H7 (cell line): Measurements from ENCODE around the gene PHYKPL. TPM values are rescaled to one million over a fixed set of nuclear protein-coding genes. Genes with fewer than 3 reads are reported as not detected.

ENCODE experiments used
- DNase-seq: peaks from one replicate; pipeline ENCODE4 v3.0.0; 2012
- H3K27me3 ChIP-seq: 2 replicates; pipeline ENCODE4 v1.6.0; 2011; ENCODE audit warnings: mild to moderate bottlenecking, low read length; ENCODE audit not compliant: control insufficient read depth, insufficient read depth
- H3K36me3 ChIP-seq: replicated peaks from 2 replicates; pipeline ENCODE4 v1.5.1; 2011; ENCODE audit warnings: low read length; ENCODE audit not compliant: control insufficient read depth, insufficient read depth
- H3K4me3 ChIP-seq: 2 replicates; pipeline ENCODE4 v1.5.1; 2011; ENCODE audit warnings: low read depth, mild to moderate bottlenecking, control low read depth, low read length, moderate library complexity; ENCODE audit not compliant: insufficient read depth
- total RNA-seq: library from RNA; depleted of rRNA; stranded (reverse); fragments of >200 nt; shearing (Covaris generic); gene quantifications from 2 replicates; pipeline ENCODE4 v1.2.3, GENCODE V29; 2014

PHYKPL gene
- total RNA-seq, 1 experiment from 2014 or later: 11.3 TPM

DNA sequence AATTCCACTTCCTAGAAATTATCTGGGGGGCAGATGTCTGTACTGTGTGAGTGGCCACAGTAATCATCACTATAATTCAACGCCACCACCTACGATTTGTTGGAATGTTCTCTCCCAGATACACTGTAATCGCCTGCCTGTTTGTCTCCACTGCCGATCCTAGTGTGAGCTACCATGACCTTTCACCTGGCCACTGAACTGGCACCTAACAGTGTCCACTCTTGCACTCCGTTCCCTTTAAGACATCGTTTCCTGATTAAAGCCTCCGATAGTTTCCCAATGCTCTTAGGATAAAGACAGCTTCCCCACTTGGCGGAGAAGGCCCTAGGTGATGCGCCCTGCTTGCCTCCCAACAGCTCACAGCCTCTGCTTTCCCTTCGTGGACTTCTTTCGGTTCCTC, 4.0 kb downstream of the PHYKPL start:
- H3K36me3 ChIP-seq: peaks cover 17% of the 10 kb centered on the region
- no peak for DNase-seq
- no peaks in the 10 kb centered on the region for H3K27me3 ChIP-seq
- no peak overlapping the region for H3K4me3 ChIP-seq

DNA sequence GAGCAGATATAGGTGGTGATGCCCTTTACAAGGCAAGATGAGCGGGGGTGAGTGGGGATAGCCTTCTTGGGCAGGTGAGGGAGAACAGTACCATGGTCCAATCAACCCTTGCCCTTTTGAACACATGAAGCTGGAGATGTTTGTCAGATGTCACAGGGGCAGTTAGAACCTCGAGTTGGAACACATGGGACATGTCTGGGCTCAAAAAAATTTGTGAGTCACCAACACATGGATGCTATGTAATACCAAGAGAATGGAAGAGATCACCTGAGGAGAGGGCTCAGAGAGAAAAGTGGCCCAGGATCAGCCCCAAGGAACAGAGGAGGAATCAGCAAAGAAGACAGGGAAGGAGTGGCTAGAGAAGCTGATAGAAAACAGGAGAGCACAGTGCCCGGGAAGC, 4.7 kb downstream of the PHYKPL start:
- Histone ChIP-seq H3K27me3 (no peaks in the 10 kb centered on the region), H3K36me3 (peaks cover 18% of the 10 kb centered on the region), H3K4me3 (no peak overlapping the region)
- no peak for DNase-seq

DNA sequence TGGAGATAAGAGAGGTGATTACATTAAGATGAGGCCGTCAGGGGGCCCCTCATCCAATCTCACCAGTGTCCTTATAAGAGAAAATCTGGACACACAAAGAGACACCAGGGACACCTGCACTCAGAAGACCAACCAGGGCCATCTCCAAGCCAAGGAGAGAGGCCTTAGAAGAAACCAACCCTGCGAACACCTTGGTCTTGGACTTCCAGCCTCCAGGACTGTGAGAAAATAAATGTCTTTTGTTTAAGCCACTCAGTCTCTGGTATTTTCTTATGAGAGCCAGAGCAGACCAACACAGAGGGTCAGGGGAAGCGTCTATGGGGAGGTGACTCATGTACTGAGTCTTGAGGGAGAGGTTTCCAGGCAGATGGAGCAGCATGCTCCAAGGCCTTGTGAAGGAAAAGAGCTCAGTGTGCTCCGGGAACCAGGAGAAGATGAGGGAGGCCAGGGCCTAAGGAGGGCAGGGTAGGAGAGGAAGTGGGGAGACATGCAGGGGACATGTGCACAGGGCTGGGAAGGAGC, 5.4 kb downstream of the PHYKPL start:
- no peak for DNase-seq
- H3K4me3 ChIP-seq: no peak overlapping the region
- H3K36me3 ChIP-seq: peaks cover 21% of the 10 kb centered on the region
- H3K27me3 ChIP-seq: no peaks in the 10 kb centered on the region

DNA sequence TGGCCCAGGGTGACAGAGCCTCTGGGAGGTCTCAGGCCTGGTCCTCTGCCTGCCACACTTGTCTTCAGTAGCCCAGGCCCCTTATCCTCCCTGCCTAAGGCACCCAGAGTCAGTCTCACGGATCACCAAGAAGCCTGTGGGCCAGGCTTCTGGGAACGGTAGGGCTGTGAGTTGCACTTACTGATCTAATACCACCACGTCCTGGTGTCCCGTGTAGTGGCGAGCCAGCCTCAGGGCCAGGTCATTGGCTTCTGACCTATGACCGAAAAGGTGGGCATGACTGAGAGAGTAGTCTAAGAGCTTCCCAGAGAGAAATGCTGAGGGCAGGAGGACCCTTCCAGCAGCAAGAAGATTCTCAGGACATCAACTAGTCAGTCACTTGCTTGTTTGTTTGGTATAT, 7.4 kb downstream of the PHYKPL start:
- no peaks in the 10 kb centered on the region for H3K27me3 ChIP-seq
- DNase-seq: no peak
- peaks cover 28% of the 10 kb centered on the region for H3K36me3 ChIP-seq
- H3K4me3 ChIP-seq: no peak overlapping the region

DNA sequence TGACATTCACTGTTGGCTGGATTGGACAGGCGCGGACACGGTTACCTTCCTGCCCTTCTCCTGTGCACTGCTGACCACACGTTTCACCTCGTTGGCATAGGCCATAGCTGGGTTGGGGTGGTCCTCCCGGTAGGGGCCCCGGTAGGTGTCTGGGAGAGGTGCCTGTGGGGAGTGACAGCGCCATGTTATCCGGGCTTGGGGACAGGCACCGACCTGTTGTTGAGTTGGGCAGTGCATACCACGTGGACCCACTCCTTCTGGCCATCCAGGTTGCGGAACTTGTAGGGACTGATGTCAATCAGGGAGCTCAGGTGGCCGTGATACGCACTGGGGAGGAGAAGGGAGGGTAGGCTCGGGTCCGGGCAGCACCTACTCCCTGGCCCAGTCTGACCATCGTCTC, 8.2 kb downstream of the PHYKPL start:
- Histone ChIP-seq H3K36me3 (peaks cover 24% of the 10 kb centered on the region), H3K27me3 (no peaks in the 10 kb centered on the region), H3K4me3 (no peak overlapping the region)
- no peak for DNase-seq

DNA sequence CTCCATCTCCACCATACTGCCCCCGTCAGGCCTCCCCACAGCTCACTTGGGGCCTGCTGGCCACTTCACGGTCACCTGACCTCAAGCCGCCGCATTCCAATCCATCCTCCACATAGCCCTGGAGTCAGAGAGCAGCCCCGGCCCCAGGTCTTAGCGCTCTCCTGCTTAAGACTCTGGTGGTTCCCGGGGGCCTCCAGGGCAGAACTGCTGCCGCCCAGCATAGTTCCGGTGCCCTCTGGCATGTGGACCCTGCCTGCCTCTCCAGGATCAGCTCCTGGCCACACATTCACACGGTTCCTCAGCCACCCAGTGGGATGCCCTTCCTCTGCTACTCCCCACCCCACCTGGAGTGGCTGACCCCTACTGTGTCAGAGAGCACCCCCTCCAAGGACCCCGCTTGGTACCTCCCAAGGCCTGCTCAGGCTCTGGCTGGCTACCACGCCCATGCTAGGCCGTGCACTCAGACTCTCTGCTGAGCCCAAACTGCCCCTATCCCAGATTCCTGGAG, 8.7 kb downstream of the PHYKPL start:
- H3K36me3 ChIP-seq: peaks cover 22% of the 10 kb centered on the region
- H3K4me3 ChIP-seq: no peak overlapping the region
- H3K27me3 ChIP-seq: no peaks in the 10 kb centered on the region
- peak; percentile 93 for DNase-seq

DNA sequence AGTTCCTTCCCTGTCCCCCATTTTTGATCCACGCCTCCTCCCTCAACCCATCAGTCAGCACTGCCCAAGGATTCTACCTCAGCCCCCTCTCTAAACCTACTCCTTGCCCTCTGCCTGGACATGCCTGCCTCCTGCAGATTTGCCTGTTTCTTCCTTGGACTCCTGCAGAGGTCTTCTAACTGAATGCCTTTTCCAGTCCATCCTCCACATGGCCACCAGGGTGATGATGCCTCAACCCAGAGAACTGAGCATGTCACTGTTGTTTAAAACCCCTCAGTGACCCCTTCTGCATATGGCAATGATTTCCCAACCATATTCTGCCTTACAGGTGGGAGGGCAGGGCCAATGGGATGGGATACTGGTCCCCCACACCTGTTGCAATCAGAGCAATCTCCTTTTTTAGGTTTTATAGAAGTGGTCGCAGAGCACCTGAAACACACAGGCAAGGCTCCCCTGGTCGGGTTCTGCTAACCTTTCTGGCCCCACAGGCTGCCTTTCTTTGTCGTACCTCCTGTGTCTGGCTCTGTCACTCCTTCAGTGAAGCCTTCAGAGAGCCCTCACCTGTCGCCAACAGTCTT, 9.3 kb downstream of the PHYKPL start:
- H3K27me3 ChIP-seq: no peaks in the 10 kb centered on the region
- peaks cover 23% of the 10 kb centered on the region for H3K36me3 ChIP-seq
- DNase-seq: no peak
- no peak overlapping the region for H3K4me3 ChIP-seq

DNA sequence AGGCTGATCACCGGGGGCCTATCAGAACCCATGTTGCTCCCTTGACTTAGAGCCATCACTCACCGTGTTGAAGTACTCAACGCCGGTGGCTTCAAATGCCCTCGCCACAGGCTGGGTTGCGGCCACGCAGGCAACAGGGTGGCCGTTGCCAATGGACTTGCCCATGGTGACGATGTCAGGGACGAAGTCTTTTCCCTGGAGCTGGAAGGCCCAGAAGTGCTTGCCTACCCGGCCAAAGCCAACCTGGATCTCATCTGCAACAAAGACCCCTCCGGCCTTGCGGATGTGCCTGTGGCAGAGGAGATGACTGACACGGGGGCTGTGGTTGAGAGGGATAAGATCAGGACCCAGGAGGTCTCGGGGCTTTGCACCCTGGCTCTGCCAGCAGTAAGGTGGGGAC, 10.3 kb downstream of the PHYKPL start:
- H3K36me3 ChIP-seq: peaks cover 18% of the 10 kb centered on the region
- no peaks in the 10 kb centered on the region for H3K27me3 ChIP-seq
- no peak for DNase-seq
- H3K4me3 ChIP-seq: no peak overlapping the region

DNA sequence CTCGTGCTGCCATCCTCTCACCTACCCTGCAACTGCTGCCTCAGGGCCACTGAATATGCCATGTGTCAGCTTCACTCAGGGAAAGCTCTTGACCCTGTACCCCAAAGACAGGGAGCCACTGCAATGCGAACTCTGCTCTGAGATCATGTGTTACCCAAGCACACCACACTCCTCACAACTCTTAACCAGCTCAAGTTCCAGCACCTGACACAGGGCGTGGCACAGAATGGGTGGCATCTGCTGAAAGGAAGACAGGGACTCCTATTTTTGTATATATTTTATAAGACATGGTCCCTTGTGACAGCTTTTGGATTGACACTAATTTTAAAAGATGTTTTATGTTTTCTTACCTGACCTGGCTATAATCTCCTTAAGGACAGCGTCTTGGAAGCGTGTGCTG, 10.7 kb downstream of the PHYKPL start:
- no peak for DNase-seq
- Histone ChIP-seq H3K27me3 (no peaks in the 10 kb centered on the region), H3K4me3 (no peak overlapping the region), H3K36me3 (peaks cover 18% of the 10 kb centered on the region)

DNA sequence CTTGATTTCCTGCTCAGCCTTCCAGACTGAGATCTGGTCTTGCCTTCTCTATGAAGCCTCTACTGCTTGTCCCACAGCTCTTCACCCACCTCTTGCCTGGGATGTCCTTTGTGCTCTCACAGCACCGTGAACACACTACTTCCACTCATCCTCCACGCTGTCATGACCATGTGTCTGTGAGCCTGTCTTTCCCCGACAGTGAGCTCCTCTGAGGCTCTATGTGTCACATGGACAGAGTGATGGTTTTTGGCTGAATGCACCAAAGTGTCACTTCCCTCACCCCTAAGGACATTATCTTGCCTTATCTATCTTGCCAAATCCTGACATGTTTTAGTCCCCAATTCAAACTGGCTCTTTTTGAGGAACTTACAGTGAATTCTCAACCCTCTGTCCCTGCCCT, 11.3 kb downstream of the PHYKPL start:
- no peaks in the 10 kb centered on the region for H3K27me3 ChIP-seq
- H3K4me3 ChIP-seq: no peak overlapping the region
- no peak for DNase-seq
- peaks cover 17% of the 10 kb centered on the region for H3K36me3 ChIP-seq

DNA sequence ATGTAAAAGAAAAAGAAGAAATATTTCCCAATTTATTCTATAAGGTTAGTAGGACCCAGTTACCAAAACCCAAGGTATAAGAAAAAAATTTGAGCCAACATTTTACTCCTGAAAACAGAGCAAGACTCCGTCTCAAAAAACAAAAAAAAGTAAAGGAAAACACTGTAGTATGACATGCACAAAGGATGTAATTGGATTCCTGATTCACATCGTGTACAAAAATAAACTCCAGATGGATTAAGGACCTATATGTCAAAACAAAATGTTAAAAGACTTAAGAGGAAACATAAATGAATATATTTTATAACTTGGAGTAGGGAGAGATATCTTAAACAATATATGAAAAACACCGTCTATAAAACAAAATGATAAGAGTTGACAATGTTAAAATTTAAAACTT, 13.8 kb downstream of the PHYKPL start:
- Histone ChIP-seq H3K27me3 (no peaks in the 10 kb centered on the region), H3K36me3 (peaks cover 26% of the 10 kb centered on the region), H3K4me3 (no peak overlapping the region)
- no peak for DNase-seq

DNA sequence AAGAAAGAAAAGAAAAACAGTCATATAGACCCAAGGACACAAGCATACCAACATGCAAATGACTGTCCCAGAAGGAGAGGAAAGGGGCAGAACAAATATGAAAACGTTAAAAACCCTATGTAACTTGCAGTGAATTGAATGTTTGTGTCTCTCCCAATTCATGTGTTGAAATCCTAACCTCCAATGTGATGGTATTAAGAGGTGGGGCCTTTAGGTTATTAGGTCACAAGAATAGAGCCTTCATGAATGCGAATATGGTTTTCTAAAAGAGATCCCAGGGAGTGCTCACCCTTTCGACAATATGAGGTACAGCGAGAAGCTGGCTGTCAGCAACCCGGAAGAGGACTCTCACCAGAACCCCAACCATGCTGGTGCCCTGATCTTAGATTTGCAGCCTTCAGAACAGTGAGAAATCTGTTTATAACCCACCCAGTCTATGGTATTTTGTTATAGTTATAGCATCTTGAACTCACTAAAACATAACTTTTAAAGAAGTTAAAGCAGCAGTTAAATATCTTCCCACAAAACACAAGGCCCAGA, 14.3 kb downstream of the PHYKPL start:
- no peak for DNase-seq
- H3K4me3 ChIP-seq: no peak overlapping the region
- no peaks in the 10 kb centered on the region for H3K27me3 ChIP-seq
- peaks cover 26% of the 10 kb centered on the region for H3K36me3 ChIP-seq

DNA sequence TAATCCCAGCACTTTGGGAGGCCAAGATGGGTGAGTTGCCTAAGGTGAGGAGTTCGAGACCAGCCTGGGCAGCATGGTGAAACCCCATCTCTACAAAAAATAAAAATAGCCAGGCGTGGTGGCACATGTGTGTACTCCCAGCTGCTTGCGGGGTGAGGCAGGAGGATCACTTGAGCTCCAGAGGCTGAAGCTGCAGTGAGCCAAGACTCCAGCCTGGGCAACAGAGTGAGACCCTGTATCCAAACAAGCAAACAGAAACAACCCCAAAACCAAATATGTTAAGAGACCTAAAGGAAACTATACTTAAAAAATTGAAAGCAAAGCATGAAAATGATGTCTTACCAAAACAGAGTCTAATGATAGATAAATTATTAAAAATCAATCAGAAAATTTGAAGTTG, 15.8 kb downstream of the PHYKPL start:
- Histone ChIP-seq H3K4me3 (no peak overlapping the region), H3K36me3 (peaks cover 33% of the 10 kb centered on the region), H3K27me3 (no peaks in the 10 kb centered on the region)
- DNase-seq: no peak

DNA sequence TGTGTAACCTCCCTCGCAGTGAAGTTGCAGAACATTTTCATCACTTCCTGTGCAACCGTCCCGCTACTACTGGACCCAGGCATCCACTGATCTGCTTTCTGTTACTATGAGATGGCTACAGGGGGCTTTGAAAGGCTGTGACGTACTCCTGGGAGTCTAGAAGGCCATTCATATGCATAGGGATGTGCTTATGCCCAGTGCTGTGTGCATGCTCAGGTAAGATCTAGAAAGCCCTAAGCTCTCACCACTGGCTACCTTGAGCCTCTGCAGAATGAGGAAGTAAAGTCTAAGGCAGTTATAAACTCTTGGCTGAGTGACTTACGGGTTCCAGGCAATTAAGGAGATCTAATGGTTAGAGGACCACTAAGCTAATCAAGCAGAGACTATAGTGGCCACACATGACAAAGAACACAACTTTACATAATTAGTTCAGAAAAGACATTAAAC, 16.5 kb downstream of the PHYKPL start:
- no peak for DNase-seq

DNA sequence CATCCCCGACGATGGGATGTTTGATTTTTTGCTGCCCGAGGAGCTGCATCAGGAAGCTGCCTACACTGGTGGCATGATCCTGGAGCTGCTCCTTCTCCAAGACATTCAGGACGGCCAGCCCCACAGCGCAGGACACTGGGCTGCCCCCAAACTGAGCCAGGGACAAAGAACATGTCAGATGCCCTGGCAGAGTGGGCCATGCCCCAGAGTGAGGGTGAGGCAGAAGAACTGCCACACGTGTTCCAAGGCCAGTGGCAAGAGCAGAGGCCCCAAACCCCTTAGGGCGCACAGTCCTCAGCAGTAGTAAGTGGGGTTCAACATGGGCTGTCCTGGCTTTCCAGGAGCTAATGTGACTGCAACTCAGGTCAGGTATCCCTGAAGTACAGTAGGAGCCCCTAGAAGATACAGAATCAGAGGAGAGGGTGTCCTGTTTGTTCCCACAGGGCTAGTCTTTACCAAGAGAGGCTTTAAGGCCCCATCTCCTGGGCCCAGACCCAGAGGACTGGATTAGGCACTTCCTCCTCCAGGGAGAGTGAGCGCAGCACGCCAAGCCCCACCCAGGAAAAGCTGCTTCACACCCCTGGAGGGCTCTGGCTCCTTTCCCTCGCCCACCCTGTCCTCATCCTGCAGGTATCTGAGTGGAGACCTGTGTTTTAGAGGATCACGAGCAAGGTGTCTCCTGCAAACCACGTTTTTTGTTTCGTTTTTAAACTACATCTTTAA, 17.2 kb downstream of the PHYKPL start:
- Histone ChIP-seq H3K4me3 (no peak overlapping the region), H3K27me3 (no peaks in the 10 kb centered on the region), H3K36me3 (peaks cover 33% of the 10 kb centered on the region)
- no peak for DNase-seq

More for the DNA sequence above, 16.5 kb downstream of the PHYKPL start:
- H3K27me3 ChIP-seq: no peaks in the 10 kb centered on the region
- peaks cover 32% of the 10 kb centered on the region for H3K36me3 ChIP-seq
- H3K4me3 ChIP-seq: no peak overlapping the region
